ENCODE measurements around the gene CCDC144A. TPM values are rescaled to one million over a fixed set of nuclear protein-coding genes. Genes with fewer than 3 reads are reported as not detected.
A peak's percentile ranks its signal among the peaks of the same experiment; 100 is the strongest.
"Not testable (repeated sequence)": the region's sequence is repeated elsewhere in the genome, so short reads cannot be mapped to it uniquely, and the experiment has no call there.

The CCDC144A gene
- total RNA-seq, 1 donor from 2014 or later, result 0.77 TPM

DNA sequence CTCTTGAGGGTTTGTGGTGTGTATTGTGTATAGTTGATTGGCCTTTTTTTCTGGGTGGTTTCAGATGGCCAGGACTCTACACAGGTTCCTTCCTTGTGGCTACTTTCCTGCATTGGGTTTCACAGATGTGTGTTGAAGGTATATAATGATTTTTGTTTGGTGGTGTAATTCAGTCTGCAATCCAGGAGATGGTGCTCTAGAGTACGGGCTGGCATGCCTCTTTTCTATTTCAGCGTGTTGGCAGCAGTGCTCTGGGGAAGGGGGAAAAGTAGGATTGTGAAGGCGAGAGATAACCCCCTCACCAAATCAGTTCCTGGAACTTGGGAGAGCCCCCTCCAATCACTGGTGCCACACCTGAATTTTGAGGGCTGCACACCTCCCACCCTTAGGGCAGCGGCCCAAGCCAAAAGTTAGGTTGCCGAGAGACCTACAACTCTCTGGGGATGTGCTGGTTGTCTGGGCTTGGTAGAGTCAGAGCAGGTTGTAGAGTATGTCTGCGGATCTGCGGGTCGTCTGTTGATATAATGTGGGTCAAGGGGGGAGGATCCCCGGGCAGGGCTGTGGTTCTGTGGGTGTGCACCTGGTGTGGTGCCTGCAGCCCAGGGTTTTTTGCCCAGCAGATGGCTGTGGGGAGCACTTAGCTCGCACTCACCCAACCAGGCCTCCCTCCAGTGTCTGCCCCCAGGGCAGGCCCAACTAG lies 61.3 kb downstream of the CCDC144A start:
- peak; percentile 1 to 3 for DNase-seq (ENCODE audit: low read depth in 2 of 2)

DNA sequence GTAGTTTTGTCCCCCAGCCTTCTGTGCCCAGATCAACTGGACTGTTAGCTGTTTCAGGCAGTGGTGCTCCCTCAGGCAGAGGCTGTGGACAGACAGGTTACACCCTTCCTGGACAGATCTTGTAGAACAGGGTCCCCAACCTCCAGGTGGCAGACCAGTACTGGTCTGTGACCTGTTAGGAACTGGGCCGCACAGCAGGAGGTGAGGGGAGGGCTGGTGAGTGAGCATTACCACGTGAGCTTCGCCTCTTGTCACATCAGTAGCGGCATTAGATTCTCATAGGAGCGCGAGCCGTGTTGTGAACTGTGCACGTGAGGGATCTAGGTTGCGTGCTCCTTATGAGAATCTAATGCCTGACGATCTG lies 61.9 kb downstream of the CCDC144A start:
- DNase-seq (ENCODE audit: low read depth in 2 of 2), result not testable (repeated sequence)

DNA sequence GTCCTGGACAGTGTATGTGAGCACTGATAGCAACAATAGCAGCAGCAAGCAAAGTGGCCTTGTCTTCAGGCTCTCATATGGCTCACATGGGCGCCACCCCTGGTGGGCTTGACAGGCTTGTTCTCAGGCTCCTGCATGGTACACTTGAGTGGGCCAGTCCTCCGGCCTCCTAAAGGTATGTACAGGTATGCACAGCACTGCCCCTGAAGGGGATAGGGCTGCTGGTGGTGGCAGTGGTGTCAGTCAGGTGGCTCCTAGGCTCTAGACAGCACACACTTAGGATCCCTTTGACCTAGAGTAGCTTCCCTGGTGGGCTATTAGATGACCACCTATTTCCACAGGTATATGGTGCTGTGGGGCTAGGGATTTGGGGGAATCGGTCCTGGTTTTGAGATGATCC lies 67.5 kb downstream of the CCDC144A start:
- not testable (repeated sequence) for DNase-seq (ENCODE audit: low read depth in 2 of 2)

DNA sequence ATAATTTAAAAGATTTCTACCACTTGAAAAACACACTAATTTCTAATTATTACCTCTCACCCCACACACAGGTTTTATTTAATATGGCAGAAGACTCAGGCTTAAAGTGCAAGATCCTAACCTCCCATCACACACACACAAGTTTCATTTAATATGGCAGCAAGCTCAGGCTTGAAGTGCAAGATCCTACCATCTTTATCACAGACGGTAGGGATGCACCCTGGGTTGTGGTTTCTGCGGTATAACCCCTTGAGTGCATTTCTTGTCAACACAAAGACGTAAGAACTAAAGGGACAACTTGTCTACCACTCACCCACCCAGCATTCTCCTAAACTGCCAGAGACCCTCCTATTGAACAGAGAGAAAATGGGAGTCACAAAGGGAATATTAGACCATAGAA lies 68.1 kb downstream of the CCDC144A start:
- not testable (repeated sequence) for DNase-seq (ENCODE audit: low read depth in 2 of 2)

DNA sequence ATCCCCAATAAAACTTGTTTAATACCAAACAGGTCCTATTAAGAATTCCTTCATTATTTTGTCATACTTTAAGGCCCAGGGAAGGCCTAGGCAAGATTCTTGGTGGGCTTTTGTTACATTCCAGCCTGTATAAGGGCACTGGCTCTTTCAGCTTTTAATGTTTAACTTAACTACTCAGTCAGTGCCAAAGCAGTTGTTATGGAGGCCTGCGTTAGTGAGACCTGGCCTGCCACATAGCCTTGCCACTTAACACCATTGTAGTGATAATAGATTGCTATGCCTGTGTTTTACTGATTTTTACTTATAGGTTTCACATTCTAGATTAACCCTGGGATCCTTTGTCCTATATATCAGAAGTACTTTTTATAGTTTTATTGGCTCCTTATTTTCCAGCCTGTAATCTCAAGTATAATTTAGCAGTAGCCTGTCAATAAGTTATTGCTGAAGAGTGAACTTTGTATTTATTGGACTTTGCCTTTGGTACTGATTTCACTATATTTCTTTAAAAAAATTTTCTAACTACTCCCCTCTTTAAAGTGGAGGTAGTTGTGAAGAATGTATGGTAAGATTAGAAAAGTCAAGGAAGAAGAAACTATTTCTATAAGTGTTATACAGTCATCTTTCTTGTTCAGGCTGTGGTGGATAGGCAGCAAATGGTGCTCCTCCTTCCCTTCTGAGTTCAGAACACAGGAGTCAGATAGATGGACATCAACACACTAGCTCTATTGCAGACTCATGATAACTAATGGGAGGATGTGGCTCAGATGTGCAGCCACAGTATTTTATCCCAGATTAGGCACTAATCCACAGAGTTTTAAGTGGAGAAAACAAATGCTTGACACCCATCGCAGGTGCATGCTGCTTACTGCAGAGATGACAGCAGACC lies 78.5 kb downstream of the CCDC144A start:
- not testable (repeated sequence) for DNase-seq (ENCODE audit: low read depth in 2 of 2)

DNA sequence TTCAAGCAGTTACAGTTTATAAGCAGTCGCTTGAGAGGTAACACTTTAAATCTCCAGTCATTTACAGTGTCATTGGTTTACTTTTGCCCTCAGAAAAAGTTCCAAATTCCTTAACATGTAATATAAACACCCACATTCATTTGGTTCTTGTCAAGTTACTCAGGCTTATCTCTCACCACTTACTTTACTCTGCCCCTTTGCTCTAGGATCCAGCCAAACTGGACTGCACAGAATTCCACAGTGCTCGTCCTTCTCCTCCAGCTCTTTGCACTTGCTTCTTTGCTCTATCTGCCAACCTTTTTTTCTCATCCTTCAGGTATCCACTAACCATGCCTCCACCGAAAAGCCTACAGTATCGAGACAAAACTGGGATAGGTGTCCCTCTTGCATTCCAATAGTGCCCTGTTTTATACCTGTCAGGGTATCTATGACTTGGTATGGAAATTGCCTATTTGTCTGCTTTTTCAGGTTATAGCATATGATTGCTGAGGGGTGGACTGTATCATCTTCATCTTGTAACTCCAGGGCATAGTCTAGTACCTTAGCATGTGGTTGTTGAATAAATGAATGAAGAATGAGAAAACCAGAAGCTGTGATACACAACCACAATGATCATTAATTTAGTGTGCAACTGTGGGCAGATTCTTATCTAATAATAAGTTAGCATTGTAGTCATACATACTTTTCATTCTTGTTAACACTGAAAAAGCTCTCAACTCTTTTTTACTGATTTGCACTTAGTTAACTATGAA lies 82.5 kb downstream of the CCDC144A start:
- DNase-seq (ENCODE audit: low read depth in 2 of 2), result not testable (repeated sequence)

DNA sequence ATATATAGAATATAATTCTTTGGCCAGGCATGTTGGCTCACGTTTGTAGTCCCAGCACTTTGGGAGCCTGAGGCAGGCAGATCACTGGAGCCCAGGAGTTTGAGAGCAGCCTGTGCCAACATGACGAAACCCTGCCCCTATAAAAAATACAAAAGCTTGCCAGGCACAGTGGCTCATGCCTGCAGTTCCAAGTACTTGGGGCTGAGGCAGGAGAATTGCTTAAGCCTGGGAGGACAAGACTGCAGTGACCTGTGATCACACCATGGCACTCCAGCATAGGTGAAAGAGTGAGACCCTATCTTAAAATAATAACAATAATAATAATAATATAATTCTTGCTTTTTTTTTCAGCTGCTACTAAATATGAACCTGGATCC lies 83.1 kb downstream of the CCDC144A start:
- not testable (repeated sequence) for DNase-seq (ENCODE audit: low read depth in 2 of 2)

DNA sequence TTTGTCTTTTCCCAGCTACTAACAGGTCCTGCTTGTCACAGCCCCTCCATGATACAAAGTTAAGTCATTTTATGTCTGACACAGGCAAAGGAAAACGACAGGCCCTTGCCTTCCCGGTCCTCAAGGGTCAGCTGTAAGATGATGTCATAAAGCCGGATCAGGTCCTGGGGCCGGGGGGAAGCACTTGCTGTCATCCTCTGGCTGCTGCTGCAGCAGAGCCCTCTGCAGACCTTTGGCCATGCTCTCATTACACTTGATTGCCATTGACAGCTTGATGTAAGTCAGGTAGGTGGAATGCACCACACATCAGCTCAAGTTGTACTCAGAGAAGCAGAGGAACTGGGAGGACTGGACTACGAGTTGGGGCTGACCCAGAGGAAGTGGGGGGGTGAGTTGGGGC lies 97.8 kb downstream of the CCDC144A start:
- DNase-seq (ENCODE audit: low read depth in 2 of 2), result not testable (repeated sequence)

DNA sequence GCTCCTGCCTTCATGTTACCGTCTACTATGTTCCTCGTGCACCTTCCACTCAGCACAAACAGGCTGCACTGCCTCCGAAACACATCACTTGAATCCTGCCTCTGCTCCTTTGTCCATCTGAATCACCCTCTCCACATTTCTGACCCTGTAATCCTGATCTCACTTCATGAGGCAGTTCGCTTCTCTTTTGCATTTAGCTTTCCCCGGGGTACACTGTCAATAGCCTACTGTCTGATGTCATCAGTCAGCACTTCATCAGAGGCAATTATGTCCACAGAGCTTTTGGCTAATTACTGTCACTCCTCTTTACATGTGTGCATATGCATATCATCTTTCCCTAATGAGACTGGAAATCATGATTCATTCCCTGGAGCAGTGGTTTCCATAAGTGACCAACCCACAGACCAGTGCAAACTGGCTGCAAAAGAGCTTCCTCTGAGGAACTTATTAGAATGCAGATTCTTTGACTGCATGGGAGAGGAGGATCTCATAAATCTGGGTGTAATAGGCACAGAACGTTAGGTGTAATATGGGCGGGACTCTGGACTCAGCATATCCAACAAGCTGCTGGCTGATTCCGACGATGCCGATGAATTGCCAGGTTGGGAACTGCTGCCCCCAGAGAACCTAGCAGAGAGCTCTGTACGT lies 99.0 kb downstream of the CCDC144A start:
- DNase-seq (ENCODE audit: low read depth in 2 of 2), result not testable (repeated sequence)

DNA sequence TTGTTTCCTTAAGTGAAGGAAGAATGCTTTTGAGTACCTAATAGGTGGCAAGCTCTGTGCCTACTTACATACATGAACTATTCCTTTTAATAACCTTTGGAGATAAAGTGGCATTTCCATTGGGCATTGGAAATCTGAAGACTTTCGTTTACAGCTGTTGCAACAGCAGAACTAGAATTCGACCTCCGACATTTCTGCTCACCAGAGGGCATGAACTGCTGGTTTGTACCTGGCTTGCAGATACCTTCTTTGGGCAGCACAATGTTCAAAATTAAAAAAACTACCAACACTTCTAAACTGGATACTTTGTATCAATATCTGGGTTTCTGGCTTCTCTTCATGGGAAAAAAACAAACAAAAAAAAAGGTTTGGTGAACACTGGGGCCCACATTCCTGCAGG lies 99.6 kb downstream of the CCDC144A start:
- DNase-seq (ENCODE audit: low read depth in 2 of 2), result not testable (repeated sequence)

DNA sequence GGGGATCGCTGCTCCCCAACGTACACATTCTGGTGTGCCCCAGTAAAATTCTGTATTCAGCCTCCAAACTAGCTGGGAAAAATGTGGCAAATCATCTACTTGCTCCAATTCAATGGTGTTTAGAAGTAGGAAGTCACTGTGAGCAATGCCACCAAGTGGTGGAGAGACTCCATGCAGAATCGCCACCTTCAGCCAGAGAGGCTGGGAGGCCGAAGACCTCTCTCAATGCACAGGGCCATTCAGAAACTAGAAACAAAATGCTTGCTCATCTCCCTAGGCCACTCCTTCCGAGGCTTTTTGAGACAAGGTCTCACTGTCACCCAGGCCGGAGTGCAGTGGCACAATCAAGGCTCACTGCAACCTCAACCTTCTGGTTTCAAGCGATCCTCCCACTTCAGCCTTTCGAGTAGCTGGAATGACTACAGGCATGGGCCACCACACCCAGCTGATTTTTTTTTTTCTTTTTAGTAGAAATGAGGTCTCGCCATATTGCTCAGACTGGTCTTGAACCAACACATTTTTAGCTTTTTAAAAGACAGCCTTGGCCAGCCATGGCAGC lies 100.4 kb downstream of the CCDC144A start:
- not testable (repeated sequence) for DNase-seq (ENCODE audit: low read depth in 2 of 2)

DNA sequence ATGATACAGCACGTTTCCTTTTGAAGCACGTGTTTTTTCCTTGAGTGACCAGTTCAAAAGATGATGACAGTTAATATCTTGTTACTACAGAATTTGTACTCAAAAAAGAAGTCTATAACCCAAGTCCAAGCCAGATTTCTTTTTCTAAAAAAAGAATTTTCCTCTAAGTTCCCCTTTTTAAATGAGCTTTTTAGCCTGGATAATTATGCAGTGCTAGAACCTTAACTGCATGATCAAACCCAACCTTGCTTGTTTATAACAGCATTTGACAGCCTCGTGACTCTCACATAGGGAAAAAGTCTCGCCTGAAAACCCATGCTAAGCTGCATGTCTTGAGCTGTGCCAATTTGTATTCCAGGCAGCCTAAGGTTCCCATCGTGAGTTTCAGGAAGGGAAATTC lies 104.2 kb downstream of the CCDC144A start:
- DNase-seq (ENCODE audit: low read depth in 2 of 2), result not testable (repeated sequence)

DNA sequence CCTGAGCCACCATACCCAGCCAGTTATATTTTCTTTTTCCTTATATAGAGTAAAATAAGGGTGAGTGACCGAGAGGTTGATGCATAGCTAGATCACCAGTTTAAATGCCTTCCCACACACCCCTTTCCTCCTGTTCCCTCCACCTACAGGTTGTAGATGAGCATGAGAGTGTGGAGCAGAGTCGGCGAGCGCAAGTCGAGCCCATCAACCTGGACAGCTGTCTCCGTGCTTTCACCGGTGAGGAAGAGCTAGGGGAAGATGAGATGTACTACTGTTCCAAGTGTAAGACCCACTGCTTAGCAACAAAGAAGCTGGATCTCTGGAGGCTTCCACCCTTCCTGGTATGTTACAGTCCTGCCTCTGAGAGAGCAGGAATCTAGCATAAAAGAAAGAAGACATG lies 105.9 kb downstream of the CCDC144A start:
- DNase-seq (ENCODE audit: low read depth in 2 of 2), result not testable (repeated sequence)

DNA sequence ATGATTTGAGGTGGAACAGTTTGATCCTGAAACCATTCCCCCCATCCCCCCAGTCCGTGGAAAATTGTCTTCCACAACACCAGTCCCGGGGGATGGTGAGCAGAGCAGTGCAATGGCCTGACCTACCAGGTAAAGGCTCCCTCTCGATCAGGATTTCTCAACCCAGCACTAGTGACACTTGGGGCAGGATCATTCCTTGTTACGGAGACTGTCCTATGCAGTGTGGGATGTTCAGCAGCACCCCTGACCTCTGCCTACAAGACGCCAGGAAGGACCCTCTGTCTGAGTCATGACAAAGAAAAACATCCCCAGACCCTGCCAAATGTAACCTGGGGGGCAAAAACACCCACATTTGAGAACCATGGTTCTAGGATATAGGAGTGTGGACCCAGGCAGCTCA lies 114.8 kb downstream of the CCDC144A start:
- DNase-seq (ENCODE audit: low read depth in 2 of 2), result not testable (repeated sequence)

DNA sequence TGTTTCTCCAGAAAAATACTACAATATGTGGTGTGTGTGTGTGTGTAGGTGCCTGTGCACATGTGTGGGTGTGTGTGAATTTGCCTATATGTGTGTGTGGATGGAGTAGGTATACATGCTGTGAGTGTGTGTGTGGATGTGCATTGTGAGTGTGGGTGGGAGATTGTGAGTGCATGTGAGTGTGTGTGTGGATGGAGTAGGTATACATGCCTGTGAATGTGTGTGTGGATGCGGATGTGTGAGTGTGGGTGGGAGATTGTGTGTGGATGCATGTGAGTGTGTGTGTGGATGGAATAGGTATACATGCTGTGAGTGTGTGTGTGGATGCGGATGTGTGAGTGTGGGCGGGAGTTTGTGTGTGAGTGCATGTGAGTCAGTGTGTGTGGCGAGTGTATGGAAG lies 116.6 kb downstream of the CCDC144A start:
- DNase-seq (ENCODE audit: low read depth in 2 of 2), result not testable (repeated sequence)

DNA sequence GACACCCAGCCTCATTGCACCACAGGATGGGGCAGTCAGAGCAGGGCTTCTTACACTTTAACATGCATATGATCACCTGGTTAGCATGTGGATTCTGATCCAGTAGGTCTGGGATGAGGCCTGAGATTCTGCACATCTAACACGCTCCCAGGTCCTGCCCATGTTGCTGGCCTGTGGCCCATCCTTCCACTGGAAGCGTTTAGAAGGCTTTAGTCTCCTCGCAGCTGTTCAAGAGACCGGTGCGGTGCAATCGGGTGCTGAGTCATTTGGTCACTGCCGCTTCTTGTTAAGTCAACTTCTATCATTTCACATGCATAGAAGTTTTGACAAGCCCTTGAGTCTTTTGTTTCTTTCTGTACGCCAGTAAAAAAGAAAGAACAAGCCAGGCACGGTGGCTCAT lies 117.6 kb downstream of the CCDC144A start:
- DNase-seq (ENCODE audit: low read depth in 2 of 2), result not testable (repeated sequence)

DNA sequence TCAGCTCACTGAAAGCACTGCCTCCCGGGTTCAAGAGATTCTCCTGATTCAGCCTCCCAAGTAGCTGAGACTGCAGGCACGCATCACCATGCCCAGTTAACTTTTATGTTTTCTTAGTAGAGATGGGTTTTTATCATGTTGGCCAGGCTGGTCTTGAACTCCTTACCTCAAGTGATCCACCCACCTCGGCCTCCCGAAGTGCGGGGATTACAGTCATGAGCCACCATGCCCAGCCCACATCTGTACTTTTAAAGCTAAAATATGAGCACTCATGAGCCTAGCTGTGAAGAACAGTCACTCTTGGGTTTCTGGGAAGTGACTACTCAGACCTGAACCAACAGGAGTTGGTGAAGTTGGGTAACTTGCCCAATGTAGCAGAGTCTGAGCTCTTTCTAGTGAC lies 120.2 kb downstream of the CCDC144A start:
- DNase-seq (ENCODE audit: low read depth in 2 of 2), result not testable (repeated sequence)

DNA sequence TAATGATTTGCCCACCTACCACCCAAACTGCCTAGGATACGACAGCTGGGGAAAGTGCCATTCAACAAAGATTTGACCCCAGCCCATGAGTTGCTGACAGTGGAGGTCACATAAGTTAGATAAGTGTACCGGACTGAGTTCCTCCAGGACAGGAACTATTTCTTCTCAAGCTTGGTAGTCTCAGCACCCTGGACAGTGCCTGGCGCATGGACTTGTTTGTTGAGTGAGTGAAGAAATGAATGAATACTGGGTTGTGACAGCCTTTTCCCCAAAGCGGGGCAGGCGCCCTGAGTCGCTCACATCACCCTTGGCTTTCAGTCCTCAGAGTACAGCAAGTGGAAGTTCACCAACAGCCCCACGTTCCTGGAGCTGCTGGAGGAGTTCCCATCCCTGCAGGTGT lies 122.1 kb downstream of the CCDC144A start:
- peak in 1 of 2 donors; percentile 67 for DNase-seq (ENCODE audit: low read depth in 2 of 2)

DNA sequence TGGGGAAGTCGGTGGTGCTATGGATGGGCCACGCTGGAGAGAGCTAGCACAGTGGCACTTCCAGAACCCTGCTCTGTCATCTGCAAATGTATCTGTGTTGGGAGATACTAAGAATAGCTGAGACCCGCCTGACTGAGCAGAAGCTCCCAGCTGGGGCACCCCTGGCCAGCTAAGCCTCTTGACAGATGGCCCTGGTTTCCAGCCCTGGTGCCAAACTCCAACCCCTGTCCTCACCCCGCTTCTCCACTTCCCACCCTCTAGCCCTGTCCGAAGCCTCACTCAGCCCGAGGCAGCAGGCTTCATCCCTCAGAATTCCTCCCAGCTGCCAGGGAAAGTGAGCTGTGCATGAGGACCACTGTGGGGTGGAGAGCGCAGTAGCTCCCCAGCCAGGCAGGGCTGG lies 124.4 kb downstream of the CCDC144A start:
- no peak for DNase-seq (ENCODE audit: low read depth in 2 of 2)

DNA sequence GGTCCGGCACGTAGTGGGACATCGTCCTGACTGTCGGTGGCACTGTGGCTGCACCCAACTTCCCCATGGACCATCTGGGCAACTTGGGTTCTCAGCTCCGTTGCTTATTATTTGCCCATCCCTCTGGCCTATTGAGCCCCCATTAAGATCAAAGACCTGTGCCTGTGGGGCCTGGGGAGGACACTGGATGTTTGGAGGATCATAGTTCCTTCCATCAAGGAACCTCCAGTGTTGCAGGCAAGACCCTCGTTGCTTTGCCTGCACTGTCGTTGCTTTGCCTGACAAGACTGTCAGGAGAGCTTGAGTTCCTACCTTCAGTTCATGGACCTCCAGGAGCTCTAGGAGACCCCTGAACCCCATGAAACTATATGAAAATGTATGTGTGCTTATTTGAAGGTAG lies 127.2 kb downstream of the CCDC144A start:
- no peak for DNase-seq (ENCODE audit: low read depth in 2 of 2)

DNA sequence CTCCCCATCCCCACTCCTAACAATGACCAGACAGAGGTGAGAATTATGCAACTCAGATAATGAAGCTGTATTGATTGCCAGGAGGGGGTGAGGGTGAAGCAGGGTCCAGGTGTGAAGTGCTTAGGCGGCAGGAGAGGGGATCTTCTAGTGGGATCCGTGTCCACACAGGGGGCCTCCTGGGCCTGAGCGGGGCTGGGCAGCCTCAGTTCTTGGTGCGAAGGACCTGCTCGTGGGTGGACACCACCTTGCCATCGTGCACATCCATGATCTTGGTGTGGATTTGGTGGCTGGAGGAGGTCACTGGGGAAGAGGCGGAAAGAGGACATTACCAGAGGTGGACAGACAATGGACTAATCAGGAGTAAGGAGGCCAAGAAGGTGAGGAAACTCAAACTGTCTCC lies 127.9 kb downstream of the CCDC144A start:
- DNase-seq (ENCODE audit: low read depth in 2 of 2), result not testable (repeated sequence)

Data from dermis microvascular lymphatic vessel endothelial cell (primary cell).